ENCODE measurements around the gene NUP210L.
"Not testable (repeated sequence)": the region's sequence is repeated elsewhere in the genome, so short reads cannot be mapped to it uniquely, and the experiment has no call there.

DNA sequence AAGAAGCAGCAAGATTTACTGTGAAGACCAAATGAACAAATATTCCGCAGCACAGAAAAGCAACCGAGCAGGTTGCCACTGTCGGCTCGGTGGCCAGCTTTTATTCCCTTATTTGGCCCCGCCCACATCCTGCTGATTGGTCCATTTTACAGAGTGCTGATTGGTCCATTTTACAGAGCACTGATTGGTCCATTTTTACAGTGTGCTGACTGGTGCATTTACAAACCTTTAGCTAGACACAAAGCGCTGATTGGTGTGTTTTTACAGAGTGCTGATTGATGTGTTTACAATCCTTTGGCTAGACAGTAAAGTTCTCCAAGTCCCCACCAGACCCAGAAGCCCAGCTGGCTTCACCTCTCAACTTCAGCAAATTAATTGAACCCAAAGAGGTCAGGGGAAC lies 71.8 kb downstream of the NUP210L start:
- not testable (repeated sequence) for TF ChIP-seq CTCF, EP300, POLR2A (IDR thresholded peaks at IDR 0.05)
